Measurements from ENCODE around the gene CECR2.

The CECR2 gene

GRCh38 chr22:17486719-17487118 is 117.5 kb downstream of the CECR2 start:
- no peaks in the 10 kb centered on the region for H3K9me3 ChIP-seq (ENCODE audit: control insufficient read depth, low read length)
- H3K27me3 ChIP-seq (replicated peaks; ENCODE audit: control insufficient read depth, insufficient read depth, low read length, poor library complexity, severe bottlenecking), result no peaks in the 10 kb centered on the region
- H3K4me1 ChIP-seq (ENCODE audit: control insufficient read depth, insufficient read depth, low read length, poor library complexity, severe bottlenecking), result no peaks in the 10 kb centered on the region
- no peak overlapping the region for H3K27ac ChIP-seq (ENCODE audit: insufficient read depth, low read length, poor library complexity, severe bottlenecking)
- no peak for DNase-seq
- H3K4me3 ChIP-seq (ENCODE audit: insufficient read depth, low read depth, low read length, poor library complexity, severe bottlenecking), result no peak overlapping the region
- H3K36me3 ChIP-seq (ENCODE audit: control insufficient read depth, insufficient read depth, low read length), result no peaks in the 10 kb centered on the region

- no peaks in the 10 kb centered on the region for H3K27me3 ChIP-seq (replicated peaks; ENCODE audit: control insufficient read depth, insufficient read depth, low read length, poor library complexity, severe bottlenecking)
- H3K36me3 ChIP-seq (ENCODE audit: control insufficient read depth, insufficient read depth, low read length), result no peaks in the 10 kb centered on the region
- H3K27ac ChIP-seq (ENCODE audit: insufficient read depth, low read length, poor library complexity, severe bottlenecking), result no peak overlapping the region
- no peak overlapping the region for H3K4me3 ChIP-seq (ENCODE audit: insufficient read depth, low read depth, low read length, poor library complexity, severe bottlenecking)
- no peaks in the 10 kb centered on the region for H3K4me1 ChIP-seq (ENCODE audit: control insufficient read depth, insufficient read depth, low read length, poor library complexity, severe bottlenecking)
- H3K9me3 ChIP-seq (ENCODE audit: control insufficient read depth, low read length), result no peaks in the 10 kb centered on the region
- no peak for DNase-seq
Measured at GRCh38 chr22:17489101-17489500, 119.8 kb downstream of the CECR2 start.

DNA sequence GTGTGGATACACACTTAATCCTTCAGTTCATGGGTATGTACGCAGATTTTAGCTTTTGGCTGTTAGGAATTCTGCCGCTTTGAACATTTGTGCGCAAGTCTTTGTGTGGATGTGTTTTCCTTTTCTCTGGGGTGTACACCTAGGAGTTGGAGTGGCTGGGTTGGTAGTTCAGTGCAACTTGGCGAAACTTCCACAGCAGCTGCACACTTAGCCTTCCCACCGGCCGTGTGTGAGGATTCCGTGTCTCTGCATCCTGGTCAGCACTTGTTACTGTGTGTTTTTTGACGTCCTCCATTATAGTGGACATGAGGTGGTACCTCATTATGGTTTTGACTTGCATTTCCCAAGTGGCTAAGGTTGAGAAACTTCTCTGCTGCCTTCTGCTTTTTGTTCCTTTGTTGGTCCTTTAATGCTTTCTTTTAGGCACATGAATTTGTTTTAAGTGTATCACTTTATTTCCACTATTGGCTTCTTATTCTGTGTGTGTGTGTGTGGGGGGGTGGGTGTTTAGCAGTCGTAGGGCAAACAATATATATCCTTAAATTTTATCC is 121.9 kb downstream of the CECR2 start:
- H3K4me1 ChIP-seq (ENCODE audit: control insufficient read depth, insufficient read depth, low read length, poor library complexity, severe bottlenecking), result no peaks in the 10 kb centered on the region
- H3K9me3 ChIP-seq (ENCODE audit: control insufficient read depth, low read length), result no peaks in the 10 kb centered on the region
- no peaks in the 10 kb centered on the region for H3K27me3 ChIP-seq (replicated peaks; ENCODE audit: control insufficient read depth, insufficient read depth, low read length, poor library complexity, severe bottlenecking)
- DNase-seq, result no peak
- no peaks in the 10 kb centered on the region for H3K36me3 ChIP-seq (ENCODE audit: control insufficient read depth, insufficient read depth, low read length)
- H3K4me3 ChIP-seq (ENCODE audit: insufficient read depth, low read depth, low read length, poor library complexity, severe bottlenecking), result no peak overlapping the region
- no peak overlapping the region for H3K27ac ChIP-seq (ENCODE audit: insufficient read depth, low read length, poor library complexity, severe bottlenecking)

- DNase-seq, result no peak
- Histone ChIP-seq H3K27ac (ENCODE audit: insufficient read depth, low read length, poor library complexity, severe bottlenecking) (no peak overlapping the region), H3K27me3 (replicated peaks; ENCODE audit: control insufficient read depth, insufficient read depth, low read length, poor library complexity, severe bottlenecking) (no peaks in the 10 kb centered on the region), H3K36me3 (ENCODE audit: control insufficient read depth, insufficient read depth, low read length) (no peaks in the 10 kb centered on the region), H3K4me1 (ENCODE audit: control insufficient read depth, insufficient read depth, low read length, poor library complexity, severe bottlenecking) (no peaks in the 10 kb centered on the region), H3K4me3 (ENCODE audit: insufficient read depth, low read depth, low read length, poor library complexity, severe bottlenecking) (no peak overlapping the region), H3K9me3 (ENCODE audit: control insufficient read depth, low read length) (no peaks in the 10 kb centered on the region)
Measured at GRCh38 chr22:17492247-17492646, 123.0 kb downstream of the CECR2 start.

DNA sequence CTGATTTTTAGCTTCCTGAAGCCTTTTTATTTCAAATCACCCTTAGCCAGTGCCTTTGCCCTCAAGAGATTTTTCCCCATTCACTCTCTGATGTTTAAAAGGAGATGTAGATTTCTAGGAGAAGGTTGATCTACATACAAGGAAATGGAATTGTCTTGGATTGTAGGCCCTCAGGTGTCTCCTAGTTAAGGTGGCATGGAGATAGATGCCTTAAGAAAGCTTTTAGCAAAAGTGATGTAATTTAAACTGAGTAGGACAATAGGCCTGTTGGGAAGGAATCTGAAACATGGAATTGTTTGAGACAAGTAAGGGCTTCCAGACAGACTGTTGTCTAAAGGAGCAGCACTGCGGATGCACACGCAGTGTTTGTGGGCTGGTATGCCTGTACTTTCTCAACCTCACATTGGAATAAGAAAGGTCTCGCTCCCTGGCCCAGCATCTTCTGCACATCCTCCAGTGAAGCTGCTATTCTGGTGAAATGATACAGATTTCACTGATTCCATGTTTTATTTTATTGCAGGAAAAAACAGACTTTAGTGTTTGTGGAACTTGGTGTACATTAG is 124.2 kb downstream of the CECR2 start:
- Histone ChIP-seq H3K4me1 (ENCODE audit: control insufficient read depth, insufficient read depth, low read length, poor library complexity, severe bottlenecking) (no peaks in the 10 kb centered on the region), H3K27me3 (replicated peaks; ENCODE audit: control insufficient read depth, insufficient read depth, low read length, poor library complexity, severe bottlenecking) (no peaks in the 10 kb centered on the region), H3K27ac (ENCODE audit: insufficient read depth, low read length, poor library complexity, severe bottlenecking) (no peak overlapping the region), H3K4me3 (ENCODE audit: insufficient read depth, low read depth, low read length, poor library complexity, severe bottlenecking) (no peak overlapping the region), H3K9me3 (ENCODE audit: control insufficient read depth, low read length) (no peaks in the 10 kb centered on the region), H3K36me3 (ENCODE audit: control insufficient read depth, insufficient read depth, low read length) (no peaks in the 10 kb centered on the region)
- DNase-seq, result no peak

GRCh38 chr22:17496841-17497240 is 127.6 kb downstream of the CECR2 start:
- no peak overlapping the region for H3K27ac ChIP-seq (ENCODE audit: insufficient read depth, low read length, poor library complexity, severe bottlenecking)

DNA sequence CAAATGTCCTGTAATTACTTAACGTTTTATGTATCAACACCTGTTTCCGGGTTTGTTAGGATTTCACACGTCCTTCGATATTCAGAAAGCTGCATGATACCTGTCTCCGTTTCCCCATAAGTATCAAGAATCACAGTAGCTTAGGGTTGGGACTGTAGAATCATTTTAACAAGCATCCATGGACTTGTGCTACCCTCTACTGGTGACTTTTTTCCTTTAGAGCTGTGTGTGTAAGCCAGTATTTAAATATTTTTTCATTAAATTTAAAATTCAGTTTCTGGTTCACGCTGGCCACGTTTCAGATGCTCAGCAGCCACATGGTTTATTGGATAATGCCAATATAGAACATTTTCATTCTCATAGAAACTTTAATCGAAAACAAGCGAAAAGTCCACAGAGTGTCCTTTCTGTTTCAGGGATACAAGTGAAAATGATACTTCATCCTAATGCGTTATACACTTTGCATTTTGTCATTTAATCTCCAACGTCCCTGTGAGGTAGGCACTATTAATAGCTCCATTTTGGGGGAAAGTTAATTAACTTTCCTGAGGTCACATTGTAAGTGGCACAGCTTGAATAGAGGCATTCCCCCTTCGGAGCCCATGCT is 132.5 kb downstream of the CECR2 start:
- Histone ChIP-seq H3K27ac (ENCODE audit: insufficient read depth, low read length, poor library complexity, severe bottlenecking) (no peak overlapping the region), H3K9me3 (ENCODE audit: control insufficient read depth, low read length) (no peaks in the 10 kb centered on the region), H3K4me3 (ENCODE audit: insufficient read depth, low read depth, low read length, poor library complexity, severe bottlenecking) (no peak overlapping the region), H3K36me3 (ENCODE audit: control insufficient read depth, insufficient read depth, low read length) (no peaks in the 10 kb centered on the region), H3K4me1 (ENCODE audit: control insufficient read depth, insufficient read depth, low read length, poor library complexity, severe bottlenecking) (no peaks in the 10 kb centered on the region), H3K27me3 (replicated peaks; ENCODE audit: control insufficient read depth, insufficient read depth, low read length, poor library complexity, severe bottlenecking) (no peaks in the 10 kb centered on the region)
- peak in 1 of 3 donors; percentile 2 for DNase-seq

More at GRCh38 chr22:17496841-17497240, 127.6 kb downstream of the CECR2 start:
- Histone ChIP-seq H3K36me3 (ENCODE audit: control insufficient read depth, insufficient read depth, low read length) (no peaks in the 10 kb centered on the region), H3K27me3 (replicated peaks; ENCODE audit: control insufficient read depth, insufficient read depth, low read length, poor library complexity, severe bottlenecking) (no peaks in the 10 kb centered on the region), H3K4me3 (ENCODE audit: insufficient read depth, low read depth, low read length, poor library complexity, severe bottlenecking) (no peak overlapping the region), H3K9me3 (ENCODE audit: control insufficient read depth, low read length) (no peaks in the 10 kb centered on the region), H3K4me1 (ENCODE audit: control insufficient read depth, insufficient read depth, low read length, poor library complexity, severe bottlenecking) (no peaks in the 10 kb centered on the region)
- DNase-seq, result no peak

DNA sequence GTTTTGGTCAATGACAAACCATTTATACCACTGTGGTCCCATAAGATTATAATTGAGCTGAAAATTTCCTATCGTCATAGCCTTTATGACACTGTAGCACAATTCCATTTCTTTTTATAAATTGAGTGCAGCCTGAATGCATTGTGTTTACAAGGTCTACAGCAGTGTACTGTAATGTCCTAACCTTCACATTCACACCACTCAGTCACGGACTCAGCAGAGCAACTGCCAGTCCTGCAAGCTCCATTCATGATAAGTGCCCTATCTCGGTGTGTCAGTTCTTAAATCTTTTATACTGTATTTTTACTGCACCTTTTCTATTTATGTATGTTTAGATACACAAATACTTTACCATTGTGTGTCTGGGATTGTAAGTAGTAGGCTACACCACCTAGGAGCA is 138.8 kb downstream of the CECR2 start:
- no peaks in the 10 kb centered on the region for H3K27me3 ChIP-seq (replicated peaks; ENCODE audit: control insufficient read depth, insufficient read depth, low read length, poor library complexity, severe bottlenecking)
- H3K4me3 ChIP-seq (ENCODE audit: insufficient read depth, low read depth, low read length, poor library complexity, severe bottlenecking), result no peak overlapping the region
- H3K36me3 ChIP-seq (ENCODE audit: control insufficient read depth, insufficient read depth, low read length), result no peaks in the 10 kb centered on the region
- H3K4me1 ChIP-seq (ENCODE audit: control insufficient read depth, insufficient read depth, low read length, poor library complexity, severe bottlenecking), result no peaks in the 10 kb centered on the region
- no peak for DNase-seq
- no peak overlapping the region for H3K27ac ChIP-seq (ENCODE audit: insufficient read depth, low read length, poor library complexity, severe bottlenecking)
- no peaks in the 10 kb centered on the region for H3K9me3 ChIP-seq (ENCODE audit: control insufficient read depth, low read length)

GRCh38 chr22:17512960-17513359 is 143.7 kb downstream of the CECR2 start:
- H3K27me3 ChIP-seq (replicated peaks; ENCODE audit: control insufficient read depth, insufficient read depth, low read length, poor library complexity, severe bottlenecking), result no peaks in the 10 kb centered on the region
- H3K27ac ChIP-seq (ENCODE audit: insufficient read depth, low read length, poor library complexity, severe bottlenecking), result no peak overlapping the region
- no peaks in the 10 kb centered on the region for H3K9me3 ChIP-seq (ENCODE audit: control insufficient read depth, low read length)
- DNase-seq, result no peak
- no peak overlapping the region for H3K4me3 ChIP-seq (ENCODE audit: insufficient read depth, low read depth, low read length, poor library complexity, severe bottlenecking)
- H3K4me1 ChIP-seq (ENCODE audit: control insufficient read depth, insufficient read depth, low read length, poor library complexity, severe bottlenecking), result no peaks in the 10 kb centered on the region
- no peaks in the 10 kb centered on the region for H3K36me3 ChIP-seq (ENCODE audit: control insufficient read depth, insufficient read depth, low read length)

GRCh38 chr22:17513612-17514011 is 144.4 kb downstream of the CECR2 start:
- DNase-seq, result no peak
- no peaks in the 10 kb centered on the region for H3K4me1 ChIP-seq (ENCODE audit: control insufficient read depth, insufficient read depth, low read length, poor library complexity, severe bottlenecking)
- H3K27ac ChIP-seq (ENCODE audit: insufficient read depth, low read length, poor library complexity, severe bottlenecking), result no peak overlapping the region
- H3K27me3 ChIP-seq (replicated peaks; ENCODE audit: control insufficient read depth, insufficient read depth, low read length, poor library complexity, severe bottlenecking), result no peaks in the 10 kb centered on the region
- no peaks in the 10 kb centered on the region for H3K36me3 ChIP-seq (ENCODE audit: control insufficient read depth, insufficient read depth, low read length)
- H3K4me3 ChIP-seq (ENCODE audit: insufficient read depth, low read depth, low read length, poor library complexity, severe bottlenecking), result no peak overlapping the region
- no peaks in the 10 kb centered on the region for H3K9me3 ChIP-seq (ENCODE audit: control insufficient read depth, low read length)
